Activated CD4-positive, alpha-beta T cell treated with anti-CD3 and anti-CD28 coated beads, Interleukin-2, amount 50 U/mL, for 1 hour (primary cell): ENCODE measurements around the gene LTB.

Source experiments
- DNase-seq: peaks from one replicate; pipeline ENCODE4 v3.0.0-alpha.2; 2020

The LTB gene

GRCh38 chr6:31582230-31582643, at the start of gene LTB:
Gene LTB, minus strand, starts transcription at chr6:31582424. Its CDS starts 7 bp downstream, at chr6:31582417.
- peak; percentile 65 for DNase-seq

GRCh38 chr6:31631681-31632278, 49.6 kb upstream of the LTB start:
- DNase-seq: no peak

GRCh38 chr6:31631209-31631608, 49.0 kb upstream of the LTB start:
- DNase-seq: no peak

- no peak for DNase-seq
Observed at GRCh38 chr6:31630177-31630934, 48.1 kb upstream of the LTB start.

- no peak for DNase-seq
Observed at GRCh38 chr6:31629014-31629413, 46.8 kb upstream of the LTB start.

- no peak for DNase-seq
Observed at GRCh38 chr6:31627690-31628287, 45.6 kb upstream of the LTB start.

GRCh38 chr6:31626952-31627351, 44.7 kb upstream of the LTB start:
- DNase-seq: no peak

GRCh38 chr6:31624070-31624469, 41.8 kb upstream of the LTB start:
- DNase-seq: no peak

- DNase-seq: no peak
Observed at GRCh38 chr6:31622684-31623091, 40.5 kb upstream of the LTB start.

GRCh38 chr6:31621991-31622390, 39.8 kb upstream of the LTB start:
- DNase-seq: no peak

GRCh38 chr6:31621320-31621939, 39.2 kb upstream of the LTB start:
- no peak for DNase-seq

- DNase-seq: peak; percentile 78
Observed at GRCh38 chr6:31620586-31621319, 38.5 kb upstream of the LTB start, which contains the start of gene PRRC2A. Gene PRRC2A, plus strand, starts transcription at chr6:31620715. Its CDS starts 2,075 bp downstream, at chr6:31622790.

GRCh38 chr6:31619805-31620585, 37.8 kb upstream of the LTB start:
- peak; percentile 94 for DNase-seq

- no peak for DNase-seq
Observed at GRCh38 chr6:31617010-31617409, 34.8 kb upstream of the LTB start.

GRCh38 chr6:31615748-31616147, 33.5 kb upstream of the LTB start:
- DNase-seq: no peak

- no peak for DNase-seq
Observed at GRCh38 chr6:31614684-31615578, 32.7 kb upstream of the LTB start, which contains the start of gene AIF1. Gene AIF1, plus strand, starts transcription at chr6:31615234. Its CDS starts 96 bp downstream, at chr6:31615330.

GRCh38 chr6:31614075-31614619, 31.9 kb upstream of the LTB start:
- DNase-seq: no peak

GRCh38 chr6:31610968-31611367, 28.7 kb upstream of the LTB start:
- no peak for DNase-seq

GRCh38 chr6:31609519-31610406, 27.5 kb upstream of the LTB start:
- no peak for DNase-seq
